Calu3 (cell line): Measurements from ENCODE around the gene ZPR1. TPM values are rescaled to one million over a fixed set of nuclear protein-coding genes. Genes with fewer than 3 reads are reported as not detected.

Experiments
- BruUV-seq: library from RNA; stranded (reverse); fragments of 400-500 nt; replicated peaks from 2 replicates; lab custom pipeline; 2021; lab: Mats Ljungman, UMichigan
- CTCF ChIA-PET: fragments of 300-600 bp; sonication (Branson Sonifier 250); formaldehyde crosslinking; loops from one replicate; lab custom pipeline; 2022; ENCODE audit warnings: antibody characterized with exemption; lab: Charles Lee
- DNase-seq: peaks from one replicate; pipeline ENCODE4 v3.0.0; 2022
- H3K27ac Mint-ChIP-seq: one replicate; pipeline ENCODE4 v1.8.0; 2022; ENCODE audit warnings: mixed read lengths; ENCODE audit not compliant: unreplicated experiment
- H3K27me3 Mint-ChIP-seq: one replicate; pipeline ENCODE4 v1.8.0; 2022; ENCODE audit warnings: mixed read lengths; ENCODE audit not compliant: unreplicated experiment
- H3K36me3 Mint-ChIP-seq: one replicate; pipeline ENCODE4 v1.8.0; 2022; ENCODE audit warnings: mild to moderate bottlenecking, moderate library complexity, mixed read lengths; ENCODE audit not compliant: insufficient read depth, unreplicated experiment
- H3K4me1 Mint-ChIP-seq: one replicate; pipeline ENCODE4 v1.8.0; 2022; ENCODE audit warnings: mild to moderate bottlenecking, low read depth, mixed read lengths; ENCODE audit not compliant: unreplicated experiment
- H3K4me3 Mint-ChIP-seq: one replicate; pipeline ENCODE4 v1.8.0; 2022; ENCODE audit warnings: mild to moderate bottlenecking, low read depth, moderate library complexity, mixed read lengths; ENCODE audit not compliant: unreplicated experiment
- H3K9me3 Mint-ChIP-seq: one replicate; pipeline ENCODE4 v1.8.0; 2022; ENCODE audit warnings: low read depth, mixed read lengths; ENCODE audit not compliant: unreplicated experiment
- intact Hi-C: fragments of 100-400 bp; cut with micrococcal nuclease; formaldehyde crosslinking; loops from one replicate; pipeline ENCODE4 v1.10.0; 2022; ENCODE audit not compliant: unreplicated experiment
- total RNA-seq: library from RNA; stranded (reverse); gene quantifications from 2 replicates; pipeline ENCODE4 v1.2.3, GENCODE V29; 2022
- TF ChIP-seq, protein P1 (sequence below): fragments of 200-600 bp; IDR thresholded peaks from one replicate; pipeline ENCODE4 v1.8.0; 2022; ENCODE audit warnings: antibody characterized with exemption; ENCODE audit not compliant: unreplicated experiment

The ZPR1 gene
- total RNA-seq, 1 experiment from 2014 or later, result 34.5 TPM

DNA sequence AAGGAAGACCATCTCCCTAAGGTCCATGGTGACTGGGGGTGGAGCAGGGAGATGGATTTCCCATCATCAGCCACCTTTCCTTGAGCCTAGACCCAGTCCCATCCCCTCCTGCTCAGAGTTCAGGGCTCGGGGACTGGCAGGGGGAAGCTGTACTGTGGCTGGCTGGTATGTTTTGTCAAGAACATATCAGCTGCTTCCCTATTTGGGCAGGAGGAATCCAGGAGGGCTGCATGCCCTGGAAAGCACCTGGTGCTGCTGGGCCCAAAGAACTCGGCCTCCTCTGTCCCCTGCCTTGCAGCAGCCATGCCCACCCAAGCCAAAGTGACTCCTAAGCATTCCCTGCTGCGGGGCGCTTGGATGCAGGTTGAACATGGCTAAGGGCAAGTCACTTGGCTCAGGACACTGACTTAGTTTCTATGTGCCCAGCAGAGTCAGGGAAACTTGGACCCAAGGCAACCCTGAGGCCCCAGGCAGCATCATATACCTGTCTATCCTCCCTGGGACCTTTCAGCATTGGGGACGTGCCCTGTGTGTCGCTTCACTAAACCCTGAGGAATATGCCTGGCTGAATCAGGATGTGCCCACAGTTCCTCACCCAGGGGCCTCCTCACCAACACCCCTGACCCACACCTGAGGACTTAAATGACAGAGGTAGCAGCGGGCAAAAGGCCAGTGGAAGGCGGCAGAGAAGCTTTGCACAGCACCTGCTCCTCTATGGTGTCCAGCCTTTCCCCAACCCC, 58.2 kb downstream of the ZPR1 start:
- H3K4me1 Mint-ChIP-seq, result peaks cover 9% of the 10 kb centered on the region
- no peak for DNase-seq
- H3K9me3 Mint-ChIP-seq, result no peaks in the 10 kb centered on the region
- peaks cover under 1% of the 10 kb centered on the region for H3K27me3 Mint-ChIP-seq
- intact Hi-C loops, result loop anchor here (5.0 kb wide), 1 partner anchor 498 kb away; no protein-coding TSS in a partner anchor
- CTCF ChIA-PET, result no interaction called here
- TF ChIP-seq, protein P1, sequence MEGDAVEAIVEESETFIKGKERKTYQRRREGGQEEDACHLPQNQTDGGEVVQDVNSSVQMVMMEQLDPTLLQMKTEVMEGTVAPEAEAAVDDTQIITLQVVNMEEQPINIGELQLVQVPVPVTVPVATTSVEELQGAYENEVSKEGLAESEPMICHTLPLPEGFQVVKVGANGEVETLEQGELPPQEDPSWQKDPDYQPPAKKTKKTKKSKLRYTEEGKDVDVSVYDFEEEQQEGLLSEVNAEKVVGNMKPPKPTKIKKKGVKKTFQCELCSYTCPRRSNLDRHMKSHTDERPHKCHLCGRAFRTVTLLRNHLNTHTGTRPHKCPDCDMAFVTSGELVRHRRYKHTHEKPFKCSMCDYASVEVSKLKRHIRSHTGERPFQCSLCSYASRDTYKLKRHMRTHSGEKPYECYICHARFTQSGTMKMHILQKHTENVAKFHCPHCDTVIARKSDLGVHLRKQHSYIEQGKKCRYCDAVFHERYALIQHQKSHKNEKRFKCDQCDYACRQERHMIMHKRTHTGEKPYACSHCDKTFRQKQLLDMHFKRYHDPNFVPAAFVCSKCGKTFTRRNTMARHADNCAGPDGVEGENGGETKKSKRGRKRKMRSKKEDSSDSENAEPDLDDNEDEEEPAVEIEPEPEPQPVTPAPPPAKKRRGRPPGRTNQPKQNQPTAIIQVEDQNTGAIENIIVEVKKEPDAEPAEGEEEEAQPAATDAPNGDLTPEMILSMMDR, result no peak
- H3K27ac Mint-ChIP-seq, result no peak overlapping the region
- no peak overlapping the region for H3K4me3 Mint-ChIP-seq
- peaks cover 5% of the 10 kb centered on the region for H3K36me3 Mint-ChIP-seq
- BruUV-seq, result no TSS peak

DNA sequence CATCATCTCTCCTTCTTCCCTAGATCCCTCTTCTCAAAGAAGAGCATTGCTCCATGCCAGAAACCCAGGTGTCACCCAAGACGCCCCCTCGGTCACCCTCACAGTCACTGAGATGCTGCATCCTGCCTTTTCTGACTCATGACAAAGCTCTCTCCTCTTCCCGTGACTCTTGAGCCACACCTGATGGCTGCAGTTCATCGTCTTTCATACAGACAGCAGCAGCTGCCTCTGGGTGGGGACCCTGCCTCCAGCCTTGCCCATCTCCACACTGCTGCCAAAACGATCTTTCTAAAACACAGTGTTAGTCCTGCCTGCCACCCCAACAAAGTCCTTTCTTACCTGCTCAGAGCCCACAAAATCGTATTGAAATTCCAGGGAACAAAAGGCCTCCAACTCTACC, 59.8 kb downstream of the ZPR1 start:
- CTCF ChIA-PET, result no interaction called here
- BruUV-seq, result no TSS peak
- intact Hi-C loops, result no loop called here
- Mint-ChIP-seq H3K9me3 (no peaks in the 10 kb centered on the region), H3K27ac (no peak overlapping the region), H3K27me3 (peaks cover 15% of the 10 kb centered on the region), H3K36me3 (peaks cover 5% of the 10 kb centered on the region), H3K4me3 (no peak overlapping the region), H3K4me1 (peaks cover 7% of the 10 kb centered on the region)
- TF ChIP-seq, protein P1, result no peak
- no peak for DNase-seq

DNA sequence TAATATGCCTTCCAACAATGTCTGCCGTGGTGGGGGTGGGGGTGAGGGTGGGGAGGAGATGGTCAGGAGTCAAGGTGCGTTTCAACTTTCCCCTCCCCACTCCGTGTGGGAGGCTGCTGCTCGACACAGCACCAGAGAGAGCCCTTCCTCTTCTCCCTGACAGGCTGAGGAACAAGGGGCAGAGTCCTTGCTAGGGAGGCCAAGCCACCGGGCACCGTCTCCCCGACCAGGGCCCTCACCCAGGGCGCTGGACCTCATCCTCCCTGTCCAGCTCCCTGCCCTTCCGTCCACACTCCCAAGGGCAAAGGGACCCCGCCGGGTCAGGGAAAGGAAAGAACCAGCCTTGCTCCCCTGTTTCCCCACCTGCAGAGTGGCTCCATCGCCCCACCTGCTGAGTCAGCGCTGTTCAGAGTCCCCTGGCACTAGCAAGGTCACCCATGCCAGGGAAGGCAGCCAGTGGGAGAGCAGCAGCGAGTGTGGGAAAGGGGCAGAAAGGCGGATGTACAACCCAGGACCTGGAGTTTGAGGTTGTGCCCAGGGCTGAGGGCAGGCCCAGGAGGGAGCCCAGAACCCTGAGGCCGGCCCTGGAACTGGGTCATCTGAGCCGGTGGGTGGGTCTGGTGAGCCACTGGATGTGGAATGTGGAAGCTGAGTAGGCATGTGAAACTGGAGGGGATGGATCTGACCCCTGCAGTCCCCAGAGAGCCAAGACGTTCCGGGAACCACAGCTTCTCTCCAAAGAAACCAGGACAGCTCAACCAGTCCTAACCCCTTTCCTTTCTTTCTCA, 62.2 kb downstream of the ZPR1 start:
- no peak overlapping the region for H3K27ac Mint-ChIP-seq
- CTCF ChIA-PET, result no interaction called here
- H3K36me3 Mint-ChIP-seq, result no peaks in the 10 kb centered on the region
- no peaks in the 10 kb centered on the region for H3K4me1 Mint-ChIP-seq
- no TSS peak for BruUV-seq
- H3K9me3 Mint-ChIP-seq, result no peaks in the 10 kb centered on the region
- TF ChIP-seq, protein P1, result no peak
- no peak overlapping the region for H3K4me3 Mint-ChIP-seq
- DNase-seq, result no peak
- peaks cover 32% of the 10 kb centered on the region for H3K27me3 Mint-ChIP-seq
- intact Hi-C loops, result no loop called here

DNA sequence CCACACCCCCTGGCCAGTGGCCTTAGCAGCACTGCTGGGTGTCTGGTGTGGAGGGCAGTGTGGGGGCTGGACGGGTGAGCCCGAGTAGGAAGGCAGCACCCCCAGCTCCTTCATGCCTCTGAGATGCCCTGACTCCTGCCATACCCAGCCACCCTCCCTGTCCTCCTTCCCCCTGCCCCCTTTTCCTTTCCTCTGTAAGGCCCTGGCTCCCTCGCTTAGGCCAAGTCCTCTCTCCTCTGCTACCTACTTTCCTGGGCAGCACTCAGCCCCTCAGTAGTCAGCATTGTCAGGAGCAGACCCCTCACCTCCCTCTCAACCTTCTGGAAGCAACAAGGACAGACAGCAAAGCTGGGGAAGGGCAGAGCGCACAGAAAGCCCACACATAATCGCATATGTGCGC, 63.0 kb downstream of the ZPR1 start:
- intact Hi-C loops, result no loop called here
- H3K4me3 Mint-ChIP-seq, result no peak overlapping the region
- H3K9me3 Mint-ChIP-seq, result no peaks in the 10 kb centered on the region
- BruUV-seq, result no TSS peak
- H3K4me1 Mint-ChIP-seq, result no peaks in the 10 kb centered on the region
- CTCF ChIA-PET, result no interaction called here
- no peak overlapping the region for H3K27ac Mint-ChIP-seq
- H3K36me3 Mint-ChIP-seq, result no peaks in the 10 kb centered on the region
- DNase-seq, result no peak
- TF ChIP-seq, protein P1, result no peak
- peaks cover 32% of the 10 kb centered on the region for H3K27me3 Mint-ChIP-seq

Other genes with a start within 250 kb of the ZPR1 start
- 10.4 and 10.9 TPM in 2 replicates for gene BUD13, start 15.0 kb downstream of the ZPR1 start, total RNA-seq
- not detected in 2 replicates for gene APOA5, start 3.9 kb upstream of the ZPR1 start, total RNA-seq
- not detected in 2 replicates for gene APOA4, start 35.3 kb upstream of the ZPR1 start, total RNA-seq
- not detected in 2 replicates for gene APOC3, start 41.9 kb upstream of the ZPR1 start, total RNA-seq
- not detected in 2 replicates for gene APOA1, start 49.6 kb upstream of the ZPR1 start, total RNA-seq